Measurements from ENCODE around the gene FREY1.
A peak's percentile ranks its signal among the peaks of the same experiment; 100 is the strongest.

FREY1 gene

GRCh38 chr11:45928535-45929215, 21.6 kb upstream of the FREY1 start:
- DNase-seq (ENCODE audit: low read depth in 4 of 4, low spot score in 1 of 4) = no peak

GRCh38 chr11:45927684-45928413, 20.8 kb upstream of the FREY1 start:
- no peak for DNase-seq (ENCODE audit: low read depth in 4 of 4, low spot score in 1 of 4)

- no peak for DNase-seq (ENCODE audit: low read depth in 4 of 4, low spot score in 1 of 4)
These were observed 20.2 kb upstream of the FREY1 start for GRCh38 chr11:45927332-45927683.

- no peak for DNase-seq (ENCODE audit: low read depth in 4 of 4, low spot score in 1 of 4)
These were observed 19.7 kb upstream of the FREY1 start for GRCh38 chr11:45926536-45927331.

- no peak for DNase-seq (ENCODE audit: low read depth in 4 of 4, low spot score in 1 of 4)
These were observed 18.9 kb upstream of the FREY1 start for GRCh38 chr11:45926001-45926401.

- no peak for DNase-seq (ENCODE audit: low read depth in 4 of 4, low spot score in 1 of 4)
These were observed 18.5 kb upstream of the FREY1 start for GRCh38 chr11:45925550-45925949.

- DNase-seq (ENCODE audit: low read depth in 4 of 4, low spot score in 1 of 4) = no peak
These were observed 17.9 kb upstream of the FREY1 start for GRCh38 chr11:45924927-45925326.

GRCh38 chr11:45924036-45924915, 17.2 kb upstream of the FREY1 start:
- no peak for DNase-seq (ENCODE audit: low read depth in 4 of 4, low spot score in 1 of 4)

- DNase-seq (ENCODE audit: low read depth in 4 of 4, low spot score in 1 of 4) = no peak
These were observed 15.5 kb upstream of the FREY1 start, which contains the start of gene LARGE2 for GRCh38 chr11:45922425-45923082. LARGE2 (plus strand) TSS chr11:45922656; CDS start chr11:45922883, 227 bp downstream.

- DNase-seq (ENCODE audit: low read depth in 4 of 4, low spot score in 1 of 4) = no peak
These were observed 14.7 kb upstream of the FREY1 start for GRCh38 chr11:45921561-45922424.

GRCh38 chr11:45920531-45921477, 13.7 kb upstream of the FREY1 start:
- no peak for DNase-seq (ENCODE audit: low read depth in 4 of 4, low spot score in 1 of 4)

GRCh38 chr11:45919806-45920530, 12.9 kb upstream of the FREY1 start:
- DNase-seq (ENCODE audit: low read depth in 4 of 4, low spot score in 1 of 4) = no peak

GRCh38 chr11:45918962-45919675, 12.0 kb upstream of the FREY1 start:
- no peak for DNase-seq (ENCODE audit: low read depth in 4 of 4, low spot score in 1 of 4)

GRCh38 chr11:45918331-45918941, 11.4 kb upstream of the FREY1 start:
- peak in 3 of 4 experiments; percentile 30 to 57 (median 48) for DNase-seq (ENCODE audit: low read depth in 4 of 4, low spot score in 1 of 4)

GRCh38 chr11:45917623-45918330, 10.7 kb upstream of the FREY1 start, which contains the start of gene PEX16:
PEX16 (minus strand) TSS chr11:45917877; CDS start chr11:45917811, 66 bp downstream.
- DNase-seq (ENCODE audit: low read depth in 4 of 4, low spot score in 1 of 4) = peak; percentile 71 to 90 (median 82)

GRCh38 chr11:45917286-45917622, 10.2 kb upstream of the FREY1 start:
- no peak for DNase-seq (ENCODE audit: low read depth in 4 of 4, low spot score in 1 of 4)

Data from stimulated activated CD4-positive, alpha-beta T cell treated with anti-CD3 and anti-CD28 coated beads, Interleukin-1b, Interleukin-23, amount 100 ng/mL, for 24 hours (primary cell).